Measurements from ENCODE around the gene TNFSF13B.
"Not testable (repeated sequence)": the region's sequence is repeated elsewhere in the genome, so short reads cannot be mapped to it uniquely, and the experiment has no call there.

Gene TNFSF13B

GRCh38 chr13:108230377-108230776, 39.1 kb upstream of the TNFSF13B start:
- TF ChIP-seq, protein P1, sequence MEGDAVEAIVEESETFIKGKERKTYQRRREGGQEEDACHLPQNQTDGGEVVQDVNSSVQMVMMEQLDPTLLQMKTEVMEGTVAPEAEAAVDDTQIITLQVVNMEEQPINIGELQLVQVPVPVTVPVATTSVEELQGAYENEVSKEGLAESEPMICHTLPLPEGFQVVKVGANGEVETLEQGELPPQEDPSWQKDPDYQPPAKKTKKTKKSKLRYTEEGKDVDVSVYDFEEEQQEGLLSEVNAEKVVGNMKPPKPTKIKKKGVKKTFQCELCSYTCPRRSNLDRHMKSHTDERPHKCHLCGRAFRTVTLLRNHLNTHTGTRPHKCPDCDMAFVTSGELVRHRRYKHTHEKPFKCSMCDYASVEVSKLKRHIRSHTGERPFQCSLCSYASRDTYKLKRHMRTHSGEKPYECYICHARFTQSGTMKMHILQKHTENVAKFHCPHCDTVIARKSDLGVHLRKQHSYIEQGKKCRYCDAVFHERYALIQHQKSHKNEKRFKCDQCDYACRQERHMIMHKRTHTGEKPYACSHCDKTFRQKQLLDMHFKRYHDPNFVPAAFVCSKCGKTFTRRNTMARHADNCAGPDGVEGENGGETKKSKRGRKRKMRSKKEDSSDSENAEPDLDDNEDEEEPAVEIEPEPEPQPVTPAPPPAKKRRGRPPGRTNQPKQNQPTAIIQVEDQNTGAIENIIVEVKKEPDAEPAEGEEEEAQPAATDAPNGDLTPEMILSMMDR (IDR thresholded peaks at IDR 0.05; ENCODE audit: low read depth, low read length): no peak
- in situ Hi-C loops (cut with HindIII; ENCODE audit: low sequenced_read_pairs): no loop called here
- DNase-seq (ENCODE audit: low read depth, low spot score): no peak
- H3K4me3 ChIP-seq (ENCODE audit: low read depth, low read length): no peak overlapping the region

- no peak overlapping the region for H3K4me3 ChIP-seq (ENCODE audit: low read depth, low read length)
- TF ChIP-seq, protein P1 (IDR thresholded peaks at IDR 0.05; ENCODE audit: low read depth, low read length): no peak
- in situ Hi-C loops (cut with HindIII; ENCODE audit: low sequenced_read_pairs): no loop called here
- no peak for DNase-seq (ENCODE audit: low read depth, low spot score)
Measured at GRCh38 chr13:108249150-108249549, 20.4 kb upstream of the TNFSF13B start.

- in situ Hi-C loops (cut with HindIII; ENCODE audit: low sequenced_read_pairs): no loop called here
- no peak overlapping the region for H3K4me3 ChIP-seq (ENCODE audit: low read depth, low read length)
- TF ChIP-seq, protein P1 (IDR thresholded peaks at IDR 0.05; ENCODE audit: low read depth, low read length): no peak
- DNase-seq (ENCODE audit: low read depth, low spot score): no peak
Measured at GRCh38 chr13:108257248-108257647, 12.3 kb upstream of the TNFSF13B start.

DNA sequence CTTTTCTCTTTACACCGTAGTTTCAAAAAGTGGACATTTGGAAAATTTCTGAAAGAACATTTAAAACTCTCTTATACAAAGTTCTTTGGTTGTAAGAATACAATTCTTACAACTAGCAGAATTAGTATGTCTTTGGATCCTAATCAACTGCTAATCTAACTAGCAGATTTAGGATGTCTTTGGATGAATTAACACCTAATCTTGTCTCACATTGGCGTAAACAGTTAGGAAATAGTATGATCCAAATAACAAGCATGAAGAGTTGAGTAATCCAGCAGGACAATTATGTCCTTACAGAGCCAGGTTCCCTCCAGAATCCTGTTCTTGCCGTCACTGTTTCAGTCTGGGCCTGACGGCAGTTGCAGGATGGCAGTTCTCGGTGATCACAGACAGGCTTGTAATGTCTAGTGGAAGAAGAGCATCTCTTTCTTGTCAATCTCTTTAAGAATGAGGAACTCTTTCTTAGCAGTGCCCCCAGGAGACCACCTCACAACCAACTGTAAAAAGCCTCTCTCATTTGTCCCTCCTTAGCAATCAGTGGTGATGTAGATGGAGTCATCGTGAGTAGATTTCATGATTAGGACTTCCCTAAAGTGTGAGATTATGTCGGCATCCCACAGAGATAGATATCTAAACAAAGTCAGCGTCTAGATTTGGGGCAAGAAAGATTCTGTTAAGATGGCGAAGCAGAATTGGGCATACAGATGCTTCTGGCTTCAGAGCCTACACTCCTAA, 5.7 kb upstream of the TNFSF13B start:
- no peak overlapping the region for H3K4me3 ChIP-seq (ENCODE audit: low read depth, low read length)
- TF ChIP-seq, protein P1 (IDR thresholded peaks at IDR 0.05; ENCODE audit: low read depth, low read length): no peak
- DNase-seq (ENCODE audit: low read depth, low spot score): no peak
- in situ Hi-C loops (cut with HindIII; ENCODE audit: low sequenced_read_pairs): no loop called here

GRCh38 chr13:108266321-108266990, 3.1 kb upstream of the TNFSF13B start:
- in situ Hi-C loops (cut with HindIII; ENCODE audit: low sequenced_read_pairs): no loop called here
- H3K4me3 ChIP-seq (ENCODE audit: low read depth, low read length): no peak overlapping the region
- TF ChIP-seq, protein P1 (IDR thresholded peaks at IDR 0.05; ENCODE audit: low read depth, low read length): no peak
- DNase-seq (ENCODE audit: low read depth, low spot score): no peak

GRCh38 chr13:108267347-108267746, 2.2 kb upstream of the TNFSF13B start:
- no peak for DNase-seq (ENCODE audit: low read depth, low spot score)
- H3K4me3 ChIP-seq (ENCODE audit: low read depth, low read length): no peak overlapping the region
- in situ Hi-C loops (cut with HindIII; ENCODE audit: low sequenced_read_pairs): no loop called here
- TF ChIP-seq, protein P1 (IDR thresholded peaks at IDR 0.05; ENCODE audit: low read depth, low read length): no peak

- DNase-seq (ENCODE audit: low read depth, low spot score); in situ Hi-C loops (cut with HindIII; ENCODE audit: low sequenced_read_pairs); H3K4me3 ChIP-seq (ENCODE audit: low read depth, low read length): not testable (repeated sequence)
Measured at GRCh38 chr13:108267855-108268254, 1.7 kb upstream of the TNFSF13B start.

Data from astrocyte of the spinal cord (primary cell).